ENCODE data around the gene TEAD1.

TEAD1 gene

GRCh38 chr11:12831471-12832202, 157.4 kb downstream of the TEAD1 start:
- H3K4ac ChIP-seq (ENCODE audit: low read length): no peak overlapping the region
- H4K91ac ChIP-seq (ENCODE audit: low read depth, low read length, poor library complexity): no peak overlapping the region
- no peak for DNase-seq (ENCODE audit: low spot score)
- peaks cover 2% of the 10 kb centered on the region for H3K79me1 ChIP-seq (ENCODE audit: low read depth, low read length)
- no peaks in the 10 kb centered on the region for H3K27me3 ChIP-seq (ENCODE audit: control insufficient read depth in 3 of 3, insufficient read depth in 3 of 3, low read depth in 1 of 3, low read length in 3 of 3)
- no peak overlapping the region for H2AFZ ChIP-seq (ENCODE audit: low read length)
- no peak overlapping the region for H2BK12ac ChIP-seq (ENCODE audit: low read length)
- H2BK5ac ChIP-seq (ENCODE audit: low read length): no peak overlapping the region
- no peak overlapping the region for H3K9ac ChIP-seq (ENCODE audit: low read depth, low read length, poor library complexity)
- H3K4me1 ChIP-seq (ENCODE audit: control insufficient read depth in 2 of 2, insufficient read depth in 1 of 2, low read depth in 1 of 2, low read length in 2 of 2): peaks cover 20 to 24% of the 10 kb centered on the region in 2 donors
- no peak overlapping the region for H2AK5ac ChIP-seq (ENCODE audit: low read depth, low read length)
- H3K9me3 ChIP-seq (replicated peaks in 1 of 2; ENCODE audit: control insufficient read depth in 2 of 2, insufficient read depth in 1 of 2, low read depth in 1 of 2, low read length in 2 of 2): peaks cover 0 to 6% of the 10 kb centered on the region in 2 donors
- WGBS, 2 donors (ENCODE audit: extremely low coverage in 2 of 2, insufficient read length in 2 of 2, insufficient replicate concordance in 1 of 2): no CpG with 5 or more reads among the region's 5 CpGs
- H3K18ac ChIP-seq (ENCODE audit: low read length): no peak overlapping the region
- no peak overlapping the region for H3K23ac ChIP-seq (ENCODE audit: low read depth, low read length, poor library complexity)
- H2BK15ac ChIP-seq (ENCODE audit: low read length): no peak overlapping the region
- H3K4me3 ChIP-seq (ENCODE audit: low read length in 2 of 2): no peak overlapping the region
- no peak overlapping the region for H3K27ac ChIP-seq (replicated peaks; ENCODE audit: low read length)
- no peak overlapping the region for H4K8ac ChIP-seq (ENCODE audit: low read depth, low read length)
- H3K4me2 ChIP-seq (ENCODE audit: insufficient read depth, low read length, poor library complexity, severe bottlenecking): no peak overlapping the region
- no peak overlapping the region for H3K14ac ChIP-seq (ENCODE audit: low read length)
- H3K36me3 ChIP-seq (replicated peaks in 1 of 2; ENCODE audit: control insufficient read depth in 2 of 2, insufficient read depth in 2 of 2, low read length in 2 of 2): no peaks in the 10 kb centered on the region
- H2BK120ac ChIP-seq (ENCODE audit: low read depth, low read length): no peak overlapping the region

- no peak overlapping the region for H3K18ac ChIP-seq (ENCODE audit: low read length)
- no peak overlapping the region for H4K8ac ChIP-seq (ENCODE audit: low read depth, low read length)
- no peak overlapping the region for H2BK12ac ChIP-seq (ENCODE audit: low read length)
- H3K4me3 ChIP-seq (ENCODE audit: low read length in 2 of 2): no peak overlapping the region
- H2BK5ac ChIP-seq (ENCODE audit: low read length): no peak overlapping the region
- H3K27me3 ChIP-seq (ENCODE audit: control insufficient read depth in 3 of 3, insufficient read depth in 3 of 3, low read depth in 1 of 3, low read length in 3 of 3): no peaks in the 10 kb centered on the region
- no peak overlapping the region for H3K23ac ChIP-seq (ENCODE audit: low read depth, low read length, poor library complexity)
- no peak for DNase-seq (ENCODE audit: low spot score)
- no peak overlapping the region for H2BK120ac ChIP-seq (ENCODE audit: low read depth, low read length)
- no peaks in the 10 kb centered on the region for H3K36me3 ChIP-seq (replicated peaks in 1 of 2; ENCODE audit: control insufficient read depth in 2 of 2, insufficient read depth in 2 of 2, low read length in 2 of 2)
- H4K91ac ChIP-seq (ENCODE audit: low read depth, low read length, poor library complexity): no peak overlapping the region
- no peak overlapping the region for H3K4me2 ChIP-seq (ENCODE audit: insufficient read depth, low read length, poor library complexity, severe bottlenecking)
- H3K4ac ChIP-seq (ENCODE audit: low read length): no peak overlapping the region
- no peak overlapping the region for H3K9ac ChIP-seq (ENCODE audit: low read depth, low read length, poor library complexity)
- peaks cover 16 to 18% of the 10 kb centered on the region in 2 donors for H3K4me1 ChIP-seq (ENCODE audit: control insufficient read depth in 2 of 2, insufficient read depth in 1 of 2, low read depth in 1 of 2, low read length in 2 of 2)
- H2AFZ ChIP-seq (ENCODE audit: low read length): no peak overlapping the region
- no peak overlapping the region for H2AK5ac ChIP-seq (ENCODE audit: low read depth, low read length)
- no peak overlapping the region for H3K27ac ChIP-seq (replicated peaks; ENCODE audit: low read length)
- H3K9me3 ChIP-seq (replicated peaks in 1 of 2; ENCODE audit: control insufficient read depth in 2 of 2, insufficient read depth in 1 of 2, low read depth in 1 of 2, low read length in 2 of 2): peaks cover 0 to 7% of the 10 kb centered on the region in 2 donors
- no CpG with 5 or more reads among the region's 2 CpGs for WGBS, 2 donors (ENCODE audit: extremely low coverage in 2 of 2, insufficient read length in 2 of 2, insufficient replicate concordance in 1 of 2)
- H3K14ac ChIP-seq (ENCODE audit: low read length): no peak overlapping the region
- H3K79me1 ChIP-seq (ENCODE audit: low read depth, low read length): peaks cover 2% of the 10 kb centered on the region
- H2BK15ac ChIP-seq (ENCODE audit: low read length): no peak overlapping the region
Measured at GRCh38 chr11:12832480-12833224, 158.4 kb downstream of the TEAD1 start.

- H2BK12ac ChIP-seq (ENCODE audit: low read length): no peak overlapping the region
- no peak overlapping the region for H3K9ac ChIP-seq (ENCODE audit: low read depth, low read length, poor library complexity)
- no peak overlapping the region for H2BK5ac ChIP-seq (ENCODE audit: low read length)
- no peak overlapping the region for H3K4me2 ChIP-seq (ENCODE audit: insufficient read depth, low read length, poor library complexity, severe bottlenecking)
- no peak overlapping the region for H3K14ac ChIP-seq (ENCODE audit: low read length)
- DNase-seq (ENCODE audit: low spot score): no peak
- no peak overlapping the region for H4K91ac ChIP-seq (ENCODE audit: low read depth, low read length, poor library complexity)
- peaks cover 0 to 7% of the 10 kb centered on the region in 2 donors for H3K9me3 ChIP-seq (replicated peaks in 1 of 2; ENCODE audit: control insufficient read depth in 2 of 2, insufficient read depth in 1 of 2, low read depth in 1 of 2, low read length in 2 of 2)
- no peak overlapping the region for H2BK120ac ChIP-seq (ENCODE audit: low read depth, low read length)
- H3K18ac ChIP-seq (ENCODE audit: low read length): no peak overlapping the region
- no peak overlapping the region for H2AK5ac ChIP-seq (ENCODE audit: low read depth, low read length)
- no peak overlapping the region for H2BK15ac ChIP-seq (ENCODE audit: low read length)
- no peaks in the 10 kb centered on the region for H3K27me3 ChIP-seq (ENCODE audit: control insufficient read depth in 3 of 3, insufficient read depth in 3 of 3, low read depth in 1 of 3, low read length in 3 of 3)
- no peak overlapping the region for H3K4ac ChIP-seq (ENCODE audit: low read length)
- no peak overlapping the region for H4K8ac ChIP-seq (ENCODE audit: low read depth, low read length)
- H3K23ac ChIP-seq (ENCODE audit: low read depth, low read length, poor library complexity): no peak overlapping the region
- no peak overlapping the region for H3K27ac ChIP-seq (replicated peaks; ENCODE audit: low read length)
- no peak overlapping the region for H3K4me3 ChIP-seq (ENCODE audit: low read length in 2 of 2)
- WGBS, 2 donors (ENCODE audit: extremely low coverage in 2 of 2, insufficient read length in 2 of 2, insufficient replicate concordance in 1 of 2): 100% methylated on average over 1 of the region's 2 CpGs
- no peak overlapping the region for H2AFZ ChIP-seq (ENCODE audit: low read length)
- H3K36me3 ChIP-seq (replicated peaks in 1 of 2; ENCODE audit: control insufficient read depth in 2 of 2, insufficient read depth in 2 of 2, low read length in 2 of 2): no peaks in the 10 kb centered on the region
- H3K4me1 ChIP-seq (ENCODE audit: control insufficient read depth in 2 of 2, insufficient read depth in 1 of 2, low read depth in 1 of 2, low read length in 2 of 2): peaks cover 7 to 13% of the 10 kb centered on the region in 2 donors
- peaks cover 5% of the 10 kb centered on the region for H3K79me1 ChIP-seq (ENCODE audit: low read depth, low read length)
Measured at GRCh38 chr11:12834166-12834565, 159.9 kb downstream of the TEAD1 start.

GRCh38 chr11:12834630-12835029, 160.4 kb downstream of the TEAD1 start:
- WGBS, 2 donors (ENCODE audit: extremely low coverage in 2 of 2, insufficient read length in 2 of 2, insufficient replicate concordance in 1 of 2): no CpG with 5 or more reads among the region's 1 CpG
- no peak overlapping the region for H4K8ac ChIP-seq (ENCODE audit: low read depth, low read length)
- no peak overlapping the region for H2BK12ac ChIP-seq (ENCODE audit: low read length)
- no peak overlapping the region for H3K27ac ChIP-seq (replicated peaks; ENCODE audit: low read length)
- H3K4ac ChIP-seq (ENCODE audit: low read length): no peak overlapping the region
- H2BK5ac ChIP-seq (ENCODE audit: low read length): no peak overlapping the region
- no peak overlapping the region for H3K18ac ChIP-seq (ENCODE audit: low read length)
- H3K14ac ChIP-seq (ENCODE audit: low read length): no peak overlapping the region
- H2BK120ac ChIP-seq (ENCODE audit: low read depth, low read length): no peak overlapping the region
- no peak overlapping the region for H2AFZ ChIP-seq (ENCODE audit: low read length)
- H3K27me3 ChIP-seq (ENCODE audit: control insufficient read depth in 3 of 3, insufficient read depth in 3 of 3, low read depth in 1 of 3, low read length in 3 of 3): no peaks in the 10 kb centered on the region
- H3K9me3 ChIP-seq (replicated peaks in 1 of 2; ENCODE audit: control insufficient read depth in 2 of 2, insufficient read depth in 1 of 2, low read depth in 1 of 2, low read length in 2 of 2): peaks cover 0 to 7% of the 10 kb centered on the region in 2 donors
- no peak overlapping the region for H3K9ac ChIP-seq (ENCODE audit: low read depth, low read length, poor library complexity)
- H2BK15ac ChIP-seq (ENCODE audit: low read length): no peak overlapping the region
- H3K36me3 ChIP-seq (replicated peaks in 1 of 2; ENCODE audit: control insufficient read depth in 2 of 2, insufficient read depth in 2 of 2, low read length in 2 of 2): no peaks in the 10 kb centered on the region
- no peak overlapping the region for H2AK5ac ChIP-seq (ENCODE audit: low read depth, low read length)
- peaks cover 5% of the 10 kb centered on the region for H3K79me1 ChIP-seq (ENCODE audit: low read depth, low read length)
- H3K4me2 ChIP-seq (ENCODE audit: insufficient read depth, low read length, poor library complexity, severe bottlenecking): no peak overlapping the region
- no peak overlapping the region for H3K23ac ChIP-seq (ENCODE audit: low read depth, low read length, poor library complexity)
- peaks cover 2 to 9% of the 10 kb centered on the region in 2 donors for H3K4me1 ChIP-seq (ENCODE audit: control insufficient read depth in 2 of 2, insufficient read depth in 1 of 2, low read depth in 1 of 2, low read length in 2 of 2)
- H3K4me3 ChIP-seq (ENCODE audit: low read length in 2 of 2): no peak overlapping the region
- H4K91ac ChIP-seq (ENCODE audit: low read depth, low read length, poor library complexity): no peak overlapping the region
- DNase-seq (ENCODE audit: low spot score): no peak

All from neuronal stem cell (in vitro differentiated cells).